NCI-H748 (cell line): ENCODE data around the gene SRP9.
A peak's percentile ranks its signal among the peaks of the same experiment; 100 is the strongest.
"Not testable (repeated sequence)": the region's sequence is repeated elsewhere in the genome, so short reads cannot be mapped to it uniquely, and the experiment has no call there.

Experiments
- DNase-seq: peaks from one replicate; lab custom pipeline; 2025; ENCODE audit not compliant: unreplicated experiment; lab: John Stamatoyannopoulos, UW

The SRP9 gene

DNA sequence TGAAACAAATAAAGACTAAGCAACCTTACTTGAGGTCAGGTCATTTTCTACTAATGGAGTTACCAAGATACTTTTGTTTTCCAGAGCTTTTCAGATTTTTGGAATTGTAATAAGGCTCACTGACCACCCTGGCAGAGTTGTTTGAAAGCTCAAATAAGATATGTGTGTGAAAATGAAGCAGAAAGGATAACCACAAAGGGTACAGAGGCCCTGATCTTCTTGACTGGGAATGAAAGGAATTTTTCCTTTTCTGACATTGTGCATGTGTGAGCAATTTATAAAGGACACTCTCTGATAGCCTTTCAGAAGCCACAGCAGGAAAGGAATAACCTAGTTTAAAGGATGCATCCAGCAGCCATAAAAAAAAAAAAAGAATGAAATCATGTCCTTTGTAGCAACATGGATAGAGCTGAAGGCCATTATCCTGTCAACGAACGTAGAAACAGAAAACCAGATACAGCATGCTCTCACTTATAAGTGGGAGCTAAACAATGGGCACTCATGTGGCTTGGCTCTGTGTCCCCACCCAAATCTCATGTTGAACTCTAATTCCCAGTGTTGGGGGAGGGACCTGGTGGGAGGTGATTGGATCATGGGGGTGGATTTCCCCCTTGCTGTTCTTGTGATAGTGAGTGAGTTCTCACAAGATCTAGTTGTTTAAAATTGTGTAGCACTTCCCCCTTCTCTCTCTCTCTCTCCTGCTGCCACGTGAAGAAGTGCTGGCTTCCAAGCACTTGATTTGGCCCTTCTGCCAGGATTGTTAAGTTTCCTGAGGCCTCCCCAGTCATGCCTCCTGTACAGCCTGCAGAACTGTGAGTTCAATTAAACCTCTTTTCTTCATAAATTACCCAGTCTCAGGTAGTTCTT lies 3.1 kb upstream of the SRP9 start:
- no peak for DNase-seq

DNA sequence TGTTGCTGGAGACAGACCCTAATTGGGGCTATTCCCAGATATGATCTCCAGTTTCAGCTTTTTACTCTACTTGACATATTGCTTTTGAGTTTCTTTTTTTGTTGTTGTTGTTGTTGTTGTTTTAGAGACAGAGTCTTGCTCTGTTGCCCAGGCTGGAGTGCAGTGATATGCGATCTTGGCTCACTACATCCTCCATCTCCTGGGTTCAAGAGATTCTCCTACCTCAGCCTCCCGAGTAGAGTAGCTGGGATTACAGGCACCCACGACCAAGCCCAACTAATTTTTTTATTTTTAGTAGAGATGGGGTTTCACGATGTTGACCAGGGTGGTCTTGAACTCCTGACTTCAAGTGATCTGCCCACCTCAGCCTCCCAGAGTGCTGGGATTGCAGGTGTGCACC lies 1.3 kb upstream of the SRP9 start:
- DNase-seq, result no peak

DNA sequence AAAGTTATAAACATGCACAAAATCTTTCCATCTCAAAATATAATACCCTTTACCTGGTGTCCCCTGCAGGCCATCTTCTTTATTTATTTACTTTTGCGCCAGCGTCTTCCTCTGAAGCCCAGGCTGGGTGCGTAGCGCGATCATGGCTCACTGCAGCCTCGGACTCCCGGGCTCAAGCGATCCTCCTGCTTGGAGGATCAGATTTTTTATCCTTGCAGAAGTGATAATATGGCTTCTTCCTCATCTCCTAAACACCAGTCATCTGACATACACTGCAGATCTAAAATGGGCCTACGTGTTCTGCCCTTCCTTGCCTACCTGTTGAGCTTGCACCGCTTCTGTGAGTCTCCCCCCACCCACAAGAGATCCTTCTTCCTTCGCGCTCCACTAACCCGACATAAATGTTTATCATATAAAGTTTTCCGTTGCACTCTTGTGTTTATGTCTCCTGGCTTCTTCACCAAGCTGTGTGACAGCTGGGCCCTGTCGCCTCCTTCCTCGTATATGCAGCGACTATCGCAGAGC lies 506 bp upstream of the SRP9 start:
- DNase-seq, result peak; percentile 61

DNA sequence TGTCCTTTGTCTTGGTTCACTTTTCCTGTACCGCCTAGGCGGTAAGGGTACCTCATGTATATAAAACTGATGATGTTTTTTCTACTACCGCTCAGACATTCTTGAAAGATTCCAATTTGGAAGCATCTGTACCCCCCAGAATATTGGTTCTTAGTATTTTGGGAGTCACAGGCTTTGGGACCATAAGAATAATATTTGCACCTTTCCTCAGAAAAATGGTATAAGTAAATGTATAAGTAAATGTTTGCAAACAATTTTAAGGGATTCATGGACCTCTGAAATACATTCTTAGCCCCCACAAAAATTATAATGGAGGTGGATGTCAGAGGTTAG lies 677 bp downstream of the SRP9 start:
- DNase-seq, result no peak

DNA sequence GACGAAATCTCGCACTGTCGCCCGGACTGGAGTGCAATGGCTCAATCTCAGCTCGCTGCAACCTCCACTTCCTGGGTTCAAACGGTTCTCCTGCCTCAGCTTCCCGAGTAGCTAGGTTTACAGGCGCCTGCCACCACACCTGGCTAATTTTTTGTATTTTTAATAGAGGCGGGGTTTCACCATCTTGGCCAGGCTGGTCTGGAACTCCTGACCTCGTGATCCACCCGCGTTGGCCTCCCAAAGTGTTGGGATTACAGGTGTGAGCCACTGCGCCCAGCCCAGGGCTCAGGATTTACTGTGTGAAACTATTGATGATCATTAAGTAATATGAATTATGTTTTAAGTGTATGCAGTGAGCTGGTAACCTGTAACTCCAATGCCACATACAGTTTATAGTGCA lies 1.5 kb downstream of the SRP9 start:
- DNase-seq, result not testable (repeated sequence)

GRCh38 chr1:225780134-225780533 lies 2.5 kb downstream of the SRP9 start:
- DNase-seq, result no peak

GRCh38 chr1:225780630-225781029 lies 3.0 kb downstream of the SRP9 start:
- DNase-seq, result no peak

GRCh38 chr1:225789142-225789541 lies 11.5 kb downstream of the SRP9 start:
- not testable (repeated sequence) for DNase-seq

GRCh38 chr1:225794954-225795353 lies 17.3 kb downstream of the SRP9 start:
- DNase-seq, result no peak

GRCh38 chr1:225796097-225796496 lies 18.5 kb downstream of the SRP9 start:
- not testable (repeated sequence) for DNase-seq

DNA sequence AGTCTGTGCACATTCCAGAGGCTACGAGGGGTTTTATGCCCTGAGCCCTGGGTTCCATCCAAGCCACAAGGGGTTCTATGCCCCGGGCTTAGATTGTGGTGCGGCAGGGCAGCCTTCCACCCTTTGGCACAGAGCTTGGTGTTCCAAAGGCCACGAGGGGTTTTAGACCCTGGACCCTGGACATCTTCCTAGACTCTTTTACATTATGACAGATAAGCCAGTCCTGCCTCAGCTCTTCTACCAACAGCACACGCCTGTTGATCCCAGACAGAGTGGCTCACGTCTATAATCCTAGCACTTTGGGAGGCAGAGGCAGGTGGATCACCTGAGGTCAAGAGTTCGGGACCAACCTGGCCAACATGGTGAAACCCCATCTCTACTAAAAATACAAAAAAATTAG lies 23.5 kb downstream of the SRP9 start:
- DNase-seq, result not testable (repeated sequence)

DNA sequence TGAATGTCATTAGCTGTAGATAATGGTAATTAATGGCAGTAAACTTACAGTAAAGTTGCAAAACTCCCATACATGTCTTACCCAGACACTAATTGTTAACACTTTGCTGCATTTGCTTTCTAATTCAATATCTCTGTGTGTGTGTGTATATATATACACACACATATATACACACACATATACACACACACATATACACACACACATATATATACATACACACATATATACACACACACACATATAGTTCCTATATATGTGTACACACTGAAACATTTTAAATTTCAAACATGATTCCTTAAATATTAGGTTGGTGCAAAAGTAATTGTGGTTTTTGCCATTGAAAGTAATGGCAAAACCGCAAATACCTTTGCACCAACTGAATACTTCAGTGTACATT lies 28.6 kb downstream of the SRP9 start:
- no peak for DNase-seq

GRCh38 chr1:225806736-225807135 lies 29.1 kb downstream of the SRP9 start:
- not testable (repeated sequence) for DNase-seq

- DNase-seq, result no peak
Measured at GRCh38 chr1:225808136-225808535, 30.5 kb downstream of the SRP9 start.

DNA sequence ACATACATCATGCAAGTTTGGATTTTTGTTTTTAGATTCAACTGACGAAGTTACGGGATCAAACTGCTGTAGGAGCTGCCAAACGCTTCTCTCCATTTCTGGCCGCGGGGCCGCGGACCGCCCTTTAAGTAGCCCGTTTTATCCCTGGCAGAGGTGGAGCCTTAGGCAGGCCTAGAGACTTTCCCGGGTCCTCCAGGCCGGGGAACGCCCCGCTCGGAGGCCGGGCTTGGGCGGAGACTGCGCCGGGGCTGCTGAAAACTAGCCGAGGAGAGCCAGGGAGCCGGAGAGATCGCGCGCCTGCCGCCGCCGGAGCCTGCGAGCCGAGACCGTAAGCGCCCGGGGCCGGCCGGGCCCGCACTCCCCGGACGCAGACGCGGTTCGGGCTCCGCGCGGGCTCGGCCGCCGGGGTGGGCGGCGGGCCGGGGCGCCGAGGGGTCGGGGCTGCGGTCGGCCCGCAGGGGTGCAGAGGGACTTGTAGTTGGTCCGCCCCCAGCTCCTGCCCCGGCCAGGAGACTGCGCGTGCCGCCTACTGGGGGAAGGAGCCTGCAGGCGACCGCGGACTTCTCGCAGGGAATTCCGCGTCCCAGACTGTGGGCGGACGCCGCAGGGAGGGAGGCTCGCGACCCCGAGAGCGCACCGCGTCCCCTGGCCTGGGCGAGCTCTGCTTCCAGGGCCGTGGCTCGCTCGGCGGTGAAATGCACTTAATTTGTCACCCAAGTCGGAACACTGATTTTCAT lies 32.4 kb downstream of the SRP9 start, which contains the start of gene EPHX1:
TSS of gene EPHX1 (plus strand) at position 283 of the 737 bp plus-strand sequence. CDS start 18,606 bp downstream, outside the sequence.
- peak; percentile 84 for DNase-seq

DNA sequence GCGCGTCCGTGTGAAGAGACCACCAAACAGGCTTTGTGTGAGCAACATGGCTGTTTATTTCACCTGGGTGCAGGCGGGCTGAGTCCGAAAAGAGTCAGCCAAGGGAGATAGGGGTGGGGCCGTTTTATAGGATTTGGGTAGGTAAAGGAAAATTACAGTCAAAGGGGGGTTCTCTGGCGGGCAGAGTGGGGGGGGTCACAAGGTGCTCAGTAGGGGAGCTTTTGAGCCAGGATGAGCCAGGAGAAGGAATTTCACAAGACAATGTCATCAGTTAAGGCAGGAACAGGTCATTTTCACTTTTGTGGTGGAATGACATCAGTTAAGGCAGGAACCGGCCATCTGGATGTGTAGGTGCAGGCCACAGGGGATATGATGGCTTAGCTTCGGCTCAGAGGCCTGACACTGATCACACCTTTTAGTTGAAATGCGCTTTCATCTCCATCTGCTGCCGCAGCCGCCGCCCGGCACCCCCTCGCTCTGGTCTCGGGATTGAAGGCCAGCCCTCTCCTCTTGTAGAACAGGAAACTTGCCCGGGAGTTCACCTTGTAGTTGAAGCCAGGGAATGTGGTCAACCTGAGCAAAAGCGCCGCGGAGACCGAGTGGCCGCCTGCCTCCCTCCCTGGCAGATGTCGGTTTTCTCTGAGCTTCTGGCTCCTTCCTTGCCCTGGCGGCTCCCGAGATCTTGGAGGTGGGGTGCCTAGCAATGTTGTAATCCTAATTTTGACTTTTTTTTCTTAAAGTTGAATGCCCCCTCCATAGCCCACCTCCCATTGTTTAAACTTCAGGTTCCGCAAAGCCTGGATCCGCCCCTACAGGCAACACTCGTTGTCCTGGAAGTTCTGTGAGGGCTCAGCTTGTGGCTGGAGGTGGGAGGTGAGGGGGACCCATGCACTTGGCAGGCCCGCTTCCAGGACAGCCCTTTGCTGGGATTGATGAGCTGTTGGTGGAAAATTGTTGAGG lies 33.2 kb downstream of the SRP9 start:
- DNase-seq, result peak; percentile 4

DNA sequence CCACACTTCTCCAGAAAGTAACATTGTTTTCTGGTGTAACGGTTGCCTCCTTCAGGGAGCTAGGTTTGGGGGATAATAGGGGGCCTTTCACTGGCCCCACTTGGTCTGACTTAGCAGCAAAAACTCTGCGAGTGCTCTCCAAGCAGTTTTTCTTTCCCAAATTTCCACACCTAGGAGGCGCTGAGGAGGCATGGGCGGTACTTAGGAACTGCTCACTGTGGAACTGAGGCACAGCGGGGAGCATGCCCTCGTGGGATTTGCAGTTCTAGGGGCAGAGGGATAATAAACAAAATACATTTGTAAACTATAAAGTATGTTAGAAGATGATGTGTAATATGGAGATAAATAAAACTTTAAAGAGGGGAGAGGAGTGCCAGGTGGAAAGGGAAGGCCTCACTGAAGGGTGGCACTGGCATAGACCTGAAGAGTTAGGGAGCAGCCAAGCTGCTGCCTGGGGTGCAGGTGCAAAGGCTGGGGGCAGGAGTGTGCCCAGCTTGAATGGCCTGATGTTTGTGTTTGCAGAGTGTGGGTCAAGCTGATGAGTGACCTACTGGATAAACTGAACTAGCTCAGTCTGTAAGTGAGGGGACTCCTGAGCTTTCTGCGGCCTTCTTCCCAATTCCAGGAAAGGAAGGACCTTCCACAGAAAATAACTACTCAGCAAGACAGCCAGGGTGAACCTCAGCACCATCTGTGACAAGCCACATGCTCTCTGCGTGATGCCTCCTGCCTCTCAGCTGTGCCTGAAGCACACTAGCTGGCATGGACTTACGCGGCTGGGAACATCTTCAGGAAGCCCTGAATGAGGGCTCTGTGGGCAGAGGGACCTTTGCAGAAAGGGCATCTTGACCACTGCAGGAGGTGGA lies 34.2 kb downstream of the SRP9 start:
- peak; percentile 10 for DNase-seq

DNA sequence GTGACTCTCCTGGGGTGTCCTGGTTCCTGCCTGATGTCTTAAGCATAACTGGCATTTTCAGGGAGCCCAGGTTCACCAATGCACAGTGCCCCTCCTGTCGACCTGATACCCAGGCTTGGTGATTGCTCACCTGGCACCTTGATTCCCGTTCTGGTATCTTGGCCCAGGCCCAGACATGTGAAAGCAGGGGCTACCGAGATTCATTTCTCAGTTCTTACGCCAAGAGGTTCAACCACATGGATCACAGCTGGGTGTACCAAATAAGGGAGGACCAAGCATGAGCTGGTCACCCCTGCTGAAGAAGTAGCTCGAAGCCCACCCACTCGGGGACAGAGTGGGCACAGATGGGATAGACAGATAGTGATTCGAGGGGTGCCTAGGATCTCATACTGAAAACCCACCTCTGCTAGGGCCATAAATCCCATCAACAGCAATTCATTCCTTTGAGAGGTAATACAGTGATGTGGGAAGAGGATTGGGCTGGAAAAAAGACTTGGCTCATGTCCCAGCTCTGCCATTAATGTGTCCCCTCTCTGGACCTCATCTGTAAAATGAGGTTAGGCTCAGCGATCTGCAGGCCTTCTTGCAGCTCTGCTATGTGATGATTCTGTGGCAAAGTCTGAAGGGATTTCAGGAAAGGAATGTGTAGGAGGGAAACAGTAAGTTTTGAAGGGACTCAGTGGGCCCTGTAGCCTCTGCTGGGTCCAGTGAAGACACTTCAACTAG lies 35.0 kb downstream of the SRP9 start:
- no peak for DNase-seq
